GM23338 (cell line): Measurements from ENCODE around the gene PTK6. TPM values are rescaled to one million over a fixed set of nuclear protein-coding genes. Genes with fewer than 3 reads are reported as not detected.

Source experiments
- CREB1 ChIP-seq: fragments of 250-450 bp; sonication (Bioruptor Pico); IDR thresholded peaks from 2 replicates; pipeline ENCODE4 v1.5.0; 2020; ENCODE audit warnings: low read depth, mild to moderate bottlenecking, moderate library complexity
- EZH2phosphoT487 ChIP-seq: fragments of 200-600 bp; sonication (generic); IDR thresholded peaks from one replicate; pipeline ENCODE4 v1.8.1; 2018; ENCODE audit warnings: antibody characterized with exemption; ENCODE audit not compliant: unreplicated experiment
- JUNB ChIP-seq: IDR thresholded peaks from one replicate; pipeline ENCODE4 v1.6.1; 2016; ENCODE audit warnings: antibody characterized with exemption; ENCODE audit not compliant: unreplicated experiment
- NANOG ChIP-seq: IDR thresholded peaks from 2 replicates; pipeline ENCODE4 v1.6.1; 2016; ENCODE audit warnings: antibody characterized with exemption, borderline replicate concordance
- POLR2AphosphoS5 ChIP-seq: IDR thresholded peaks from 2 replicates; pipeline ENCODE4 v1.6.1; 2016; ENCODE audit warnings: antibody characterized with exemption, low read depth
- STAT1 ChIP-seq: IDR thresholded peaks from one replicate; pipeline ENCODE4 v1.6.1; 2016; ENCODE audit warnings: antibody characterized with exemption; ENCODE audit not compliant: unreplicated experiment
- ZNF114 ChIP-seq: fragments of 250-450 bp; sonication (Bioruptor Pico); IDR thresholded peaks from 2 replicates; pipeline ENCODE4 v1.5.0; 2020; ENCODE audit warnings: mild to moderate bottlenecking, moderate library complexity
- ZNF331 ChIP-seq: fragments of 250-450 bp; sonication (Bioruptor Pico); IDR thresholded peaks from 2 replicates; pipeline ENCODE4 v1.5.0; 2020; ENCODE audit warnings: low read depth, mild to moderate bottlenecking, moderate library complexity
- ZNF462 ChIP-seq: fragments of 250-450 bp; sonication (Bioruptor Pico); IDR thresholded peaks from 2 replicates; pipeline ENCODE4 v1.5.0; 2020; ENCODE audit warnings: mild to moderate bottlenecking, moderate library complexity
- polyA plus RNA-seq: library from polyadenylated mRNA; unstranded; fragments of >200 nt; fragmentation: Nextera tagmentation; extraction: Ambion mirVana; gene quantifications from 2 replicates; pipeline ENCODE4 v1.2.1, GENCODE V29; 2016
- total RNA-seq: library from RNA; depleted of rRNA; stranded (reverse); fragments of >200 nt; shearing (Covaris generic); gene quantifications from 2 replicates; pipeline ENCODE4 v1.2.3, GENCODE V29; 2014

Gene PTK6
- total and polyA plus RNA-seq, 2 experiments from 2014 or later: 0.28 TPM; not detected in 1

DNA sequence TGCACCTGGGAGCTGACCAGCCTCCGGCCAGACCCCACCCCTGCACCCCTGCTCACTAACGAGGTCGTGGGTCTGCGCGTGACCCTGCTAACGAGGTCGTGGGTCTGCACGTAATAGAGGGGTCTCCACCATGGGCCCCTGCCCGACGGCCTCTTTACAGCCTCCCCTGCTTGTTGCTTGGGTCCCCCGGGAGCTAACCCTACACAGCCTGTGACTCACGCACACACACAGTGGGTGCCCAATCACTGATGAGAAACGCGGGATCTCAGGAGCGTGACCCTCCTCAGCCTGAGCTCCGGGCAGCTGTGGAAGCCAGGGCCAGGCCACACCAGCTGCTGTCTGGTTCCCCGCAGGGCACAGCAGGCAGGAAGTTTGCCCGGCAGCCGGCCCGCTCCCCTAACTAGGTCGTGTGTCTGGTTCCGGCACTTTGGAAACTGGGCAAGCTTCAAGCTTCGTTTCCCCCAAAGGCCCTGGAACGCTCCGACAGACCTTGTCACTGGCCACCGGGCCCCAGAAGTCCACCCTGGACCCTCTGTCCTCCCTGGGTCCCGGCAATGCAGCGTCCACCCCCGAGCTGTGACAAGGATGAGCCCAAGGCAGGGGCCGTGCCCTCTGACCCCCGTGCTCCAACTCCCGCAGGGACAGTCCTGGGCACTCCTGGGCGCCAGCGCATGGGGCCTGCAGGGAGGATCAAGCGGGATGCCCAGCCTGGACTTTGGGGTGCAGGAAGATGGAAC, 767 bp downstream of the PTK6 start (continued):
- no peak for TF ChIP-seq NANOG
- TF ChIP-seq ZNF114 (CRISPR knock-in tag): no peak
- no peak for TF ChIP-seq EZH2phosphoT487
- TF ChIP-seq ZNF331: no peak
- no peak for TF ChIP-seq JUNB
- no peak for TF ChIP-seq STAT1
- no peak for TF ChIP-seq ZNF462 (CRISPR knock-in tag)
- no peak for TF ChIP-seq CREB1 (CRISPR knock-in tag)
- no peak for TF ChIP-seq POLR2AphosphoS5
